LHCN-M2 (cell line): ENCODE data around the gene CTCF. TPM values are rescaled to one million over a fixed set of nuclear protein-coding genes. Genes with fewer than 3 reads are reported as not detected.

Source experiments
- DNase-seq: peaks from one replicate; pipeline ENCODE4 v3.0.0-alpha.2; 2012; ENCODE audit warnings: low read depth
- total RNA-seq: library from RNA; depleted of rRNA; stranded (reverse); fragments of >200 nt; gene quantifications from 2 replicates; pipeline ENCODE4 v1.2.3, GENCODE V29; 2014

CTCF gene
- total RNA-seq, 1 experiment from 2014 or later: 36.7 TPM

DNA sequence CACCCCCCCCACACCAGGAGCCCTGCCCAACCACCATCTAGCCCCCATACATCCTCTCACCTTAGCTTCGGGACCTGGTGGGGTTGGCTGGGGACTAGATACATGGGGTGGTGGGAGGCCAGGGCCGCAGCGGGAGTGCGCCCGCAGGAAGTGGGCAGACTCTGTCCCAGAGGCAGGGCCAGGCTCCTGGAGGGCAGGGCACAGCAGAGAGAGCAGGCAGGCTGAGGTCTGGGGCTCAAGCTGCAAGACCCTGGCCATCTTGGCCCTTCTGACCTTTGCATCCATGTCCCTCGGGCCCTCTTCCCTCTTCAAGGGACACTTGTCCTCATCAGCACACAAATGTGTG, 101.5 kb downstream of the CTCF start:
- no peak for DNase-seq

DNA sequence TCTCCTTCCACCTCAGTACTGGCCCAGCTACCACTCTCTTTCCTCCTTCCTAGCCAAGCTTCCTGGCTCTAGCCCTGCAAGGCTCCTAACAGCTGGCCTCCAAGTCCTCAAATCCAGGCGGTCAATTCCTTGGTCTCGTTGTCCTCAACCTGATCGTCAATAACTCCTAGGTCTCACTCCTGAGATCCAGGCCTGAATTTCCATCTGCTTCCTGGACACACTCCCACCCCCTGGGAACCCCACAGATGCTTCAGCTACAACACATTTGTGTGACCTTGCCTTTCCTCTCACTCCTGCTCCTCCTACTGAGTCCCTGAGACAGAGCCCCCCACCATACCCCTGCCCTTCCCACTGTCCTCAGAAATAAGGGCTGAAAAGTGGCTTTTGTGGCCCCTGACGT, 101.9 kb downstream of the CTCF start:
- no peak for DNase-seq

- DNase-seq: no peak
These were observed 102.5 kb downstream of the CTCF start for GRCh38 chr16:67664871-67665270.

DNA sequence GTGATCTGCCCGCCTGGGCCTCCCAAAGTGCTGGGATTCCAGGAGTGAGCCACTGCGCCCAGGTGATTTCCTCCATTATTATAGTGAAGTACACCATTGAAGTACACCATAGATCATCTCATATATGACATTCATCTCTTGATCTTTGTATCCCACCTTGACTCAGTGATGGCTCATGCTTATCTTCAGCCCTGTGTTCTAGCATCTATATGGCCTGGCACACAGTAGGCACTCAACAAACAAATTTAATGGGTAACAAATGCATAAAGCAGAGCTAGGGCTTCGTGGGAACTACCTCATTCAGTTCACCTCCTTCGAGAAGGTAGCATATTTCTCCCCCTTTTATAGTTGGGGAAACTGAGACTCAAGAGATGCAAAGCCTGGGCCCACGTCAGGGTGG, 103.3 kb downstream of the CTCF start:
- DNase-seq: no peak

DNA sequence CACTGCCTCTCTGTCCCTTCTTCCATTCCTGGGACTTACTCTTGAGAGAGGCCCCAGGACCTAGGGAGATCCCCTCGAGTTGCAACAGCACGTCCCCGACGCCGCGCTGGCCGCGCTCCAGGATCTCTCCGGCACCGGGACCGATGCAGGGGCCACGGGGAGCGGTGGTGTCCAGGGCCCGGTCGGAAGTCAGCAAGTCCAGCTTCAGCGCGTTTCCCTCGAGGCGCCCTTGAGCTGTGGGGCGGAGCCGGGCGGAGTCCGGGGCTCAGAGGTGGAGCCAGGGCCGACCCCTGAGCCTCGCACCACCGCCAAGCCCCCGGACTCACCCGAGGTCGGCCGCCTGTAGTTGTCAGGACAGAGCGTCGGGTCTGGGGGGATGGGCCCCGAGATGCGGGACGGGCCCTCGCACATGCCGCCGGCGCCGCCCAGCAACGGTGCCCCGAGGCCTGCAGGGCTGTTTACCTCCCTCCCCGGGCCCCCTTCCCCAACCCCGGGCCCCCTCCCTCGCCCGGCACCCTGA, 103.8 kb downstream of the CTCF start:
- DNase-seq: no peak

DNA sequence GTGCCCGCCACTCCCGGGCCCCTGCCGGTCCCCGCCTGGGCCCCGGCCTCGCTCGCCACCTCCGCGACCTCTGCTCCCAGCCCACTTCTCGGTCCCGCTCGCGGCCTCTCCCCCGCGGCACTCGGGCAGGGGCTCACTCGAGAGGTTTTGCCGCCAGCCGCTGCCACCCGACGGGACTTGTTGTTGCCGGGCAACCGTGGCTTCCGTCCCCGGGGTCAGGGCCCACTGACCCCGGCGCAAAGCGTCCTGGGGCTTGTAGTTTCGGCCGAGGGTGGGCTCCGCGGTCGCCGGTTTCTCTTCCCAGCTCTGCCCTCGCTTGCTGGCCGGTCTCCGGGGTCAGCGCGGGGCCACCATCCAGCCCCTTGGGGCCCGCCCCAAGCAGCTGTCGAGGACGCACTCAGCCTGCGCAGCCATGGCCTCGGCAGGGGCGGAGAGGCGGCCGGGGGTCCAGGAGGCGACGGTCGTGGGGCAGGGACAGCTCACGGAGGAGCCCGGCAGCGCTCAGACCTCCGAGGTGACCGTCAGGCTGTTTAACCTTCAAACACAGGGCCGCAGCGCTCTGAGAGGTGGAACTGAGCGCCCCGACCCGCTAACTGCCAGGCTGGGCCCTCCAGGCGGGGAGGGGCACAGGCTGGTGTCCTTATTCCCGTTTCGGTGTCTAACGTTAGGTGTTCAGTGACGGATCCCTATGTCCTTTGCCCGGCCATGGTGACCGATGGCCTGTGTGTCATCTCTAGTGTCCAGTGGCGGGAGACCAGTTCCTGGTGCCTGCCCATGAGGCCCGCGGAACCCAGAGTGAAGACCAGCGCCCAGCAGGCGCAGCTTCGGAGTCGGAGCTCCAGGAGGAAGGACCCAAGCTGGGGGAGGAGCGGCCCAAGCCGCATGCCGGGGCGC, 104.5 kb downstream of the CTCF start, which contains the start of the genes C16orf86 and ENKD1:
TSS of gene C16orf86 (plus strand) at position 256 of the 894 bp plus-strand sequence. CDS start at position 413, 157 bp downstream.
TSS of gene ENKD1 (minus strand) at position 192 of the 894 bp plus-strand sequence. CDS start 308 bp downstream, outside the sequence.
- peak; percentile 75 for DNase-seq

GRCh38 chr16:67667453-67667816, 105.1 kb downstream of the CTCF start:
- DNase-seq: no peak

- peak; percentile 95 for DNase-seq
These were observed 105.6 kb downstream of the CTCF start for GRCh38 chr16:67667817-67668494.

- DNase-seq: no peak
These were observed 106.3 kb downstream of the CTCF start for GRCh38 chr16:67668495-67669157.

DNA sequence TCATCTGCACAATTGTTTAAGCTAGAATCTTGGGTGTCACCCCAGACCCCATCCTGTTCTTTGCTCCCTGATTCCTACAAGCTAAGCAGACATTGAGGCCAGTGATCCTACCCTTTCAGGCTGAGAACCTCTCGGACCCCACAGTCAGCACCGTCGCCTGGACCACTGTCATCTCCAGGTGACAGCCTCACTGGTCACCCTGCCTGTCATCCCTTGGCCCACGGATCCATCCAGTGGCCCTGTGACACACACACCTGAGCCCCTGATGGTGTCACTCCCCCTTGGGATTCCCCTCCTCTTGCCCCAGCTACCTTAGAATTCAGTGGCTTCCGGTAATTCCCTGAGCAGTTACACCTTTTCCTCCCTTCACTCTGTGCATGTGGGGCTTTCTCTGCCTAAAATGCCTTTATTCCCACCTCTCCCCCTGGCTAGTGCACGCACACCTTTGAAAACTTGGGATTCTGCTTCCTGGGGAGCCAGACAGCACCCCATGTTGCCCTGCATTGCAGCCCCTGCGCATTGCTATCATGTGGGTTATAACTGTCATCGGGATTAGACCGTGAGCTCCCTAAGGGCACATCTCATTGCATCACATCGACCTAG, 107.3 kb downstream of the CTCF start:
- DNase-seq: no peak

DNA sequence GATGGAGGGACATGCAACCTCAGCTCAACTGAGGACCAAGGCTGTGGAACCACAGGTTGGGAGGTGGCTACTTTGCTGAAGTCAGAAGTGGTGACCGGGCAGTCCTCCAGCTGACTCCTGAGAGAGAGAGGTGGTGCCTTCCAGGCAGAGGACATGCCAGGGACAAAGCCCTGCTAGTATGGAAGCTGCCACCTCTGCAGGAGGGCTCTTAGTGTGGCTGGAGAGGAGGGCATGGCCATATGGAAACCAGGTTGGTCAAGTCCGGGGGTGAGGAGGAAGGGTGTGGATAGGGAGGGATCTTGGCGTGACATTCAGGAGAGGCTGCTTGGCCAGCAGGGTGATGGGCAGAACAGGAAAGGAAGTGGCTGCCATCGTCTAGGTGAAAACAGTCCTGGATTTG, 110.0 kb downstream of the CTCF start:
- DNase-seq: no peak

DNA sequence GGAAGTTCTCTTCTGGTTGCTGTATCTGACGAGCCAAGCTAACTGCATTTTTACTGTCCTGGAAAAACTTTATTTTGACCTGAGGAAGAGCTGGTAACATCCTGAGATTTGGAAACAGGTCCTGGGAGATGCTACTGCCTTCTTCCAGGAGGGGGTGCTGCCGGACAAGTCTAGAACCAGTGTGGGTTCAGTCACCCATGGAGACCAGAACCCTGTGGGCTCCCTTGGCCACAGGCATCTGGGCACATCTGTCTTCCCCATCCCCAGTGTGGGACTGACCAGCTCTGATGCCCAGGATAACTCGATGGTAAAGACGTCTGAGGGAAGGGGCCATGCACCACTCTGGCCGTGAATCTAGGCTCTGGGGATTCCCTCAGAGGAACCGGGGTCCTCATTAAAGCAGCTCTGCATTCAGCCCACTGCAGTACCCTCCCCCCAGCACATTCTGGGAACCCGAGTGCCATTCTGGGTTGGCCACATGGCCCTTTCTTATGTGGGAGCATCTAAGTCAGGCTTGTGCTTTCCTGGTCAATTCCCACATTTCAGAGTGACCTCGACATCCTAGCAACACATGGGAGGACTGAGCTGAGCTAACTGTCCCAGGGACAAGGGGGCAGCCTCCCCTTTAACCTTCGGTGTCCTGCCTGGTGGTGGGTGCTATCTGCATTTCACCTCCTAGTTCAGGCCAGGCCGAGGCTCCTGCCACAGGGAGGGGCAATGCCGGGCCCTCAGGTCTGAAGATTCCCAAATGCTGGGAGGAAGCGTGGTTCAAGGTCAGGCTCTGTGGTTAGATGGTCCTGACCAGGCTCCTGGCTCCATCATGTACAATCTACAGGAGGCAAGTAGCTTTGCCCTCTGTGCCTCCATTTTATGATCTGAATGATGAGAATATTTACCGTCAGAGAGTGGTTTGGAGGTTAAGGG, 110.7 kb downstream of the CTCF start:
- peak; percentile 83 for DNase-seq

DNA sequence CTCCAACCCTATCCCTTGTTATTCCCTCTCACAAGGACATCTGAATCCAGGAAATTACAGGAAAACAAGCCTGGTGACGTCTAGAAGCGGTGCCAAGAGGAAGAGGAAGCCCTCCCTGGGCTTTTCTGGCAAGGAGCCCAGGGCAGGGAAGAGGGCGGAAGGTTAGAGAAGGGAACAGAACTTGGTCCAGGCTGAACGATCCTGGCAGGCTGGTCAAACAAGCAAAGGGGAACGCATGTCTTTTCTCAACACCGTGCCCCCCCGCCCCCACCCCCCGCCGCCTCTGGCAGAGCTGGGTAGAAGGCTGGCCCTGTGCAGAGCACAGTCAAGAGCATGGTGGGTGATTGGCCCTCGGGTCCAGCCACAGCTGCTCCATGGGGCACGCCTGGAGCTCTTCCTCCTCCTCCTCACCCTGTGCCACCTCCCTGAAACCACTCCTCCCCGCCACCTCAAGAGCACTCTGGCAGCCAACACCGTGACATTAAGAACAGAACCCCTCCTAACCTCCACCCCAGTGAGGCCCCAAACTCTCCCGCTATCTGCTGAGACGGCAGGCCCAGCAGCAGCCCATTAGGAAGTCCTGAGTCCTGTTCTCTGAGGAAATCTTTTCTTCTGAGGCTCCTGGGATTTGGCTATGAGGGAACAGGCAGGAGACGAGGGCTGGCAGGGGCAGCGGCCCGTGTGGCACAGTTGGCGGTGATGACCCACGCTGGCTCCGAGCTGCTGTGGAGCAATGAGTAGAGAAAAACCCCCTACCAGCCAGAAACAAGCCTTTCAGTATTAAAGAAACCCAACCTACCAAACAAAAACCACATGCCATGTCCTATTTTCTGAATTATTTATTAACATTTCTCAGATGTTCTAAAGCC, 111.6 kb downstream of the CTCF start:
- DNase-seq: no peak

- DNase-seq: no peak
These were observed 112.7 kb downstream of the CTCF start for GRCh38 chr16:67674851-67675578.

GRCh38 chr16:67675579-67675935, 113.2 kb downstream of the CTCF start:
- DNase-seq: no peak

GRCh38 chr16:67675999-67676398, 113.7 kb downstream of the CTCF start:
- no peak for DNase-seq

- DNase-seq: no peak
These were observed 114.2 kb downstream of the CTCF start for GRCh38 chr16:67676516-67676915.

GRCh38 chr16:67676939-67677338, 114.6 kb downstream of the CTCF start:
- no peak for DNase-seq

- no peak for DNase-seq
These were observed 115.4 kb downstream of the CTCF start for GRCh38 chr16:67677712-67678111.
